ENCODE data around the gene CSH2.

GRCh38 chr17:63831505-63831904 lies 42.0 kb downstream of the CSH2 start:
- TF ChIP-seq, protein P1, sequence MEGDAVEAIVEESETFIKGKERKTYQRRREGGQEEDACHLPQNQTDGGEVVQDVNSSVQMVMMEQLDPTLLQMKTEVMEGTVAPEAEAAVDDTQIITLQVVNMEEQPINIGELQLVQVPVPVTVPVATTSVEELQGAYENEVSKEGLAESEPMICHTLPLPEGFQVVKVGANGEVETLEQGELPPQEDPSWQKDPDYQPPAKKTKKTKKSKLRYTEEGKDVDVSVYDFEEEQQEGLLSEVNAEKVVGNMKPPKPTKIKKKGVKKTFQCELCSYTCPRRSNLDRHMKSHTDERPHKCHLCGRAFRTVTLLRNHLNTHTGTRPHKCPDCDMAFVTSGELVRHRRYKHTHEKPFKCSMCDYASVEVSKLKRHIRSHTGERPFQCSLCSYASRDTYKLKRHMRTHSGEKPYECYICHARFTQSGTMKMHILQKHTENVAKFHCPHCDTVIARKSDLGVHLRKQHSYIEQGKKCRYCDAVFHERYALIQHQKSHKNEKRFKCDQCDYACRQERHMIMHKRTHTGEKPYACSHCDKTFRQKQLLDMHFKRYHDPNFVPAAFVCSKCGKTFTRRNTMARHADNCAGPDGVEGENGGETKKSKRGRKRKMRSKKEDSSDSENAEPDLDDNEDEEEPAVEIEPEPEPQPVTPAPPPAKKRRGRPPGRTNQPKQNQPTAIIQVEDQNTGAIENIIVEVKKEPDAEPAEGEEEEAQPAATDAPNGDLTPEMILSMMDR (IDR thresholded peaks at IDR 0.05), result no peak
- TF ChIP-seq ZFX (IDR thresholded peaks at IDR 0.05; ENCODE audit: borderline replicate concordance), result no peak
